SK-N-SH treated with all-trans-retinoic acid at 6 μM for 48 hours (cell line): ENCODE results near the gene PGM2.

Experiments
- ATAC-seq: fragments of 200-7000 bp; cut with Tn5 transposase; 3 replicates; pipeline ENCODE4 v1.9.1; 2020; ENCODE audit warnings: mild to moderate bottlenecking, moderate library complexity
- ARNTL ChIP-seq: fragments of 450-650 bp; formaldehyde crosslinking; IDR thresholded peaks from 2 replicates; pipeline ENCODE4 v1.5.0; 2020; ENCODE audit warnings: low read depth, mild to moderate bottlenecking, moderate library complexity, borderline replicate concordance
- BACH2 ChIP-seq: fragments of 250-450 bp; sonication (Bioruptor Pico); IDR thresholded peaks from 2 replicates; pipeline ENCODE4 v1.9.0; 2021; ENCODE audit warnings: mild to moderate bottlenecking, borderline replicate concordance
- CSDC2 ChIP-seq: fragments of 250-450 bp; sonication (Bioruptor Pico); IDR thresholded peaks from 2 replicates; pipeline ENCODE4 v1.5.0; 2020; ENCODE audit warnings: mild to moderate bottlenecking, moderate library complexity
- ESRRG ChIP-seq: fragments of 250-450 bp; sonication (Bioruptor Pico); IDR thresholded peaks from 2 replicates; pipeline ENCODE4 v1.6.1; 2021; ENCODE audit warnings: mild to moderate bottlenecking
- GLIS3 ChIP-seq: fragments of 250-450 bp; sonication (Bioruptor Pico); IDR thresholded peaks from 2 replicates; pipeline ENCODE4 v1.5.0; 2020; ENCODE audit warnings: mild to moderate bottlenecking, moderate library complexity
- ISL1 ChIP-seq: fragments of 250-450 bp; sonication (Bioruptor Pico); IDR thresholded peaks from 2 replicates; pipeline ENCODE4 v2.1.2; 2022; ENCODE audit warnings: mild to moderate bottlenecking, moderate library complexity
- OSR1 ChIP-seq: fragments of 250-450 bp; sonication (Bioruptor Pico); IDR thresholded peaks from 2 replicates; pipeline ENCODE4 v1.8.0; 2022; ENCODE audit warnings: moderate library complexity, mild to moderate bottlenecking, inconsistent platforms
- PPARA ChIP-seq: fragments of 250-450 bp; sonication (Bioruptor Pico); IDR thresholded peaks from 2 replicates; pipeline ENCODE4 v1.5.0; 2020; ENCODE audit warnings: mild to moderate bottlenecking, borderline replicate concordance
- RARB ChIP-seq: fragments of 250-450 bp; sonication (Bioruptor Pico); IDR thresholded peaks from 2 replicates; pipeline ENCODE4 v1.8.0; 2021; ENCODE audit warnings: mild to moderate bottlenecking, moderate library complexity
- SNAI2 ChIP-seq: fragments of 250-450 bp; sonication (Bioruptor Pico); IDR thresholded peaks from 2 replicates; pipeline ENCODE4 v1.5.0; 2020; ENCODE audit warnings: mild to moderate bottlenecking, moderate library complexity
- TCF4 ChIP-seq: fragments of 250-450 bp; sonication (Bioruptor Pico); IDR thresholded peaks from 2 replicates; pipeline ENCODE4 v1.8.0; 2021; ENCODE audit warnings: mild to moderate bottlenecking, moderate library complexity, borderline replicate concordance
- ZC3H10 ChIP-seq: fragments of 250-450 bp; sonication (Bioruptor Pico); IDR thresholded peaks from 2 replicates; pipeline ENCODE4 v1.5.1; 2021; ENCODE audit warnings: mild to moderate bottlenecking, moderate library complexity
- ZFP3 ChIP-seq: fragments of 250-450 bp; sonication (Bioruptor Pico); IDR thresholded peaks from 2 replicates; pipeline ENCODE4 v1.5.0; 2020; ENCODE audit warnings: mild to moderate bottlenecking, moderate library complexity
- ZFP30 ChIP-seq: fragments of 450-650 bp; formaldehyde crosslinking; IDR thresholded peaks from 2 replicates; pipeline ENCODE4 v1.5.0; 2022; ENCODE audit warnings: mild to moderate bottlenecking, moderate library complexity
- ZNF565 ChIP-seq: fragments of 450-650 bp; formaldehyde crosslinking; conservative IDR thresholded peaks from 2 replicates; pipeline ENCODE4 v1.5.0; 2020; ENCODE audit warnings: low read depth, mild to moderate bottlenecking, moderate library complexity
- ZNF8 ChIP-seq: fragments of 450-650 bp; formaldehyde crosslinking; IDR thresholded peaks from 2 replicates; pipeline ENCODE4 v1.5.0; 2020; ENCODE audit warnings: mild to moderate bottlenecking, moderate library complexity
- TF ChIP-seq, protein P1 (sequence below): fragments of 250-450 bp; sonication (Bioruptor Pico); IDR thresholded peaks from 2 replicates; pipeline ENCODE4 v1.8.0; 2020; ENCODE audit warnings: mild to moderate bottlenecking, moderate library complexity, borderline replicate concordance
- TF ChIP-seq, protein P2 (sequence below): fragments of 250-450 bp; sonication (Bioruptor Pico); IDR thresholded peaks from 2 replicates; pipeline ENCODE4 v1.5.1; 2020; ENCODE audit warnings: low read depth, mild to moderate bottlenecking, moderate library complexity
- TF ChIP-seq, protein P3 (sequence below): fragments of 250-450 bp; sonication (Bioruptor Pico); IDR thresholded peaks from 2 replicates; pipeline ENCODE4 v1.5.1; 2021; ENCODE audit warnings: mild to moderate bottlenecking, moderate library complexity
- TF ChIP-seq, protein P4 (sequence below): fragments of 250-450 bp; sonication (Bioruptor Pico); IDR thresholded peaks from 2 replicates; pipeline ENCODE4 v1.8.0; 2021; ENCODE audit warnings: low read depth, mild to moderate bottlenecking, moderate library complexity, borderline replicate concordance

The PGM2 gene

DNA sequence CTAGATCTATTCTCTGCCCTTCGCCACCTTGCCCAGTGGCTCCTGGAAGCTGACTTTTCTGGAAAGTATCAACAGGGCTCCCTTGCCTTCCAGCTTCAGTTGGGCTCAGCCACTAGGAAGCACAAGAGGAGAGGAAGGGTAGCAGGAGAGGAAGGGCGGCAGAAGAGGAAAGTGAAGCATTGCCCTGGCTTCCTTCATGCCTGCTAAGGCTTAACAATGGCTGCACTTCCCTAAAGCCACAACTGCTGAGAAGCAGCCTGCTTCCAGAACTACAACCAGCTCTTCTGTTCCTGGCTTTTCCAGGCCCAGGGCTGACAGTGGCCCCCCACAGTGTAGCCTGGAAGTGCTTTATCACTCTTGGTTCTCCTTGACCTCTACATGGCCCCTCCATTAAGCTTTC, 29.1 kb upstream of the PGM2 start:
- TF ChIP-seq, protein P1, sequence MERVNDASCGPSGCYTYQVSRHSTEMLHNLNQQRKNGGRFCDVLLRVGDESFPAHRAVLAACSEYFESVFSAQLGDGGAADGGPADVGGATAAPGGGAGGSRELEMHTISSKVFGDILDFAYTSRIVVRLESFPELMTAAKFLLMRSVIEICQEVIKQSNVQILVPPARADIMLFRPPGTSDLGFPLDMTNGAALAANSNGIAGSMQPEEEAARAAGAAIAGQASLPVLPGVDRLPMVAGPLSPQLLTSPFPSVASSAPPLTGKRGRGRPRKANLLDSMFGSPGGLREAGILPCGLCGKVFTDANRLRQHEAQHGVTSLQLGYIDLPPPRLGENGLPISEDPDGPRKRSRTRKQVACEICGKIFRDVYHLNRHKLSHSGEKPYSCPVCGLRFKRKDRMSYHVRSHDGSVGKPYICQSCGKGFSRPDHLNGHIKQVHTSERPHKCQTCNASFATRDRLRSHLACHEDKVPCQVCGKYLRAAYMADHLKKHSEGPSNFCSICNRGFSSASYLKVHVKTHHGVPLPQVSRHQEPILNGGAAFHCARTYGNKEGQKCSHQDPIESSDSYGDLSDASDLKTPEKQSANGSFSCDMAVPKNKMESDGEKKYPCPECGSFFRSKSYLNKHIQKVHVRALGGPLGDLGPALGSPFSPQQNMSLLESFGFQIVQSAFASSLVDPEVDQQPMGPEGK = no peak
- TF ChIP-seq ARNTL (no peak), ZFP30 (no peak), BACH2 (CRISPR knock-in tag) (no peak)
- no peak for ATAC-seq

DNA sequence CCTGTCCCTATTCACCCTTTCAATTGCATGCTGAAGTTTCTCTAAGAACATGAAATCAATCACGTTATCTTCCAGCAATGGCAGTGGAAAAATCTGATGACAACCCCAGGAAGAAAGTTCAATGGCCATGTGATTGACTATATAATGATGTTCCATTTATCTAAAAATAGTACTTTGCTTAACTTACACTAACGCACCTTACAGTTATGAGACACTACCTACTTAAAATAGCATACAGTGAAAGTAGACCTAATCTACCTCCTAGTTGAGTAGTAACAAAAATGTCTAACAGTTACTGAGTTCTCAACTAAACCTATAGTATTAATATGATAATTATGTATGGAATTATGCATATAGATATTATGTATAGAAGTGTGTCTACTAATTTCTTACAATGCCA, 28.6 kb upstream of the PGM2 start:
- TF ChIP-seq ZNF8 (CRISPR knock-in tag) (no peak), RARB (CRISPR knock-in tag) (no peak), ZFP3 (CRISPR knock-in tag) (no peak), ZC3H10 (CRISPR knock-in tag) (no peak), ARNTL (no peak), ISL1 (CRISPR knock-in tag) (no peak), GLIS3 (no peak), CSDC2 (no peak), ZNF565 (CRISPR knock-in tag) (no peak)
- TF ChIP-seq, protein P1 = no peak
- TF ChIP-seq, protein P2, sequence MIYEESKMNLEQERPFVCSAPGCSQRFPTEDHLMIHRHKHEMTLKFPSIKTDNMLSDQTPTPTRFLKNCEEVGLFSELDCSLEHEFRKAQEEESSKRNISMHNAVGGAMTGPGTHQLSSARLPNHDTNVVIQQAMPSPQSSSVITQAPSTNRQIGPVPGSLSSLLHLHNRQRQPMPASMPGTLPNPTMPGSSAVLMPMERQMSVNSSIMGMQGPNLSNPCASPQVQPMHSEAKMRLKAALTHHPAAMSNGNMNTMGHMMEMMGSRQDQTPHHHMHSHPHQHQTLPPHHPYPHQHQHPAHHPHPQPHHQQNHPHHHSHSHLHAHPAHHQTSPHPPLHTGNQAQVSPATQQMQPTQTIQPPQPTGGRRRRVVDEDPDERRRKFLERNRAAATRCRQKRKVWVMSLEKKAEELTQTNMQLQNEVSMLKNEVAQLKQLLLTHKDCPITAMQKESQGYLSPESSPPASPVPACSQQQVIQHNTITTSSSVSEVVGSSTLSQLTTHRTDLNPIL (CRISPR knock-in tag) = no peak
- TF ChIP-seq, protein P3, sequence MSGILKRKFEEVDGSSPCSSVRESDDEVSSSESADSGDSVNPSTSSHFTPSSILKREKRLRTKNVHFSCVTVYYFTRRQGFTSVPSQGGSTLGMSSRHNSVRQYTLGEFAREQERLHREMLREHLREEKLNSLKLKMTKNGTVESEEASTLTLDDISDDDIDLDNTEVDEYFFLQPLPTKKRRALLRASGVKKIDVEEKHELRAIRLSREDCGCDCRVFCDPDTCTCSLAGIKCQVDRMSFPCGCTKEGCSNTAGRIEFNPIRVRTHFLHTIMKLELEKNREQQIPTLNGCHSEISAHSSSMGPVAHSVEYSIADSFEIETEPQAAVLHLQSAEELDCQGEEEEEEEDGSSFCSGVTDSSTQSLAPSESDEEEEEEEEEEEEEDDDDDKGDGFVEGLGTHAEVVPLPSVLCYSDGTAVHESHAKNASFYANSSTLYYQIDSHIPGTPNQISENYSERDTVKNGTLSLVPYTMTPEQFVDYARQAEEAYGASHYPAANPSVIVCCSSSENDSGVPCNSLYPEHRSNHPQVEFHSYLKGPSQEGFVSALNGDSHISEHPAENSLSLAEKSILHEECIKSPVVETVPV = no peak
- TF ChIP-seq, protein P4, sequence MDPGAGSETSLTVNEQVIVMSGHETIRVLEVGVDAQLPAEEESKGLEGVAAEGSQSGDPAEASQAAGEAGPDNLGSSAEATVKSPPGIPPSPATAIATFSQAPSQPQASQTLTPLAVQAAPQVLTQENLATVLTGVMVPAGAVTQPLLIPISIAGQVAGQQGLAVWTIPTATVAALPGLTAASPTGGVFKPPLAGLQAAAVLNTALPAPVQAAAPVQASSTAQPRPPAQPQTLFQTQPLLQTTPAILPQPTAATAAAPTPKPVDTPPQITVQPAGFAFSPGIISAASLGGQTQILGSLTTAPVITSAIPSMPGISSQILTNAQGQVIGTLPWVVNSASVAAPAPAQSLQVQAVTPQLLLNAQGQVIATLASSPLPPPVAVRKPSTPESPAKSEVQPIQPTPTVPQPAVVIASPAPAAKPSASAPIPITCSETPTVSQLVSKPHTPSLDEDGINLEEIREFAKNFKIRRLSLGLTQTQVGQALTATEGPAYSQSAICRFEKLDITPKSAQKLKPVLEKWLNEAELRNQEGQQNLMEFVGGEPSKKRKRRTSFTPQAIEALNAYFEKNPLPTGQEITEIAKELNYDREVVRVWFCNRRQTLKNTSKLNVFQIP (CRISPR knock-in tag) = no peak
- no peak for ATAC-seq

DNA sequence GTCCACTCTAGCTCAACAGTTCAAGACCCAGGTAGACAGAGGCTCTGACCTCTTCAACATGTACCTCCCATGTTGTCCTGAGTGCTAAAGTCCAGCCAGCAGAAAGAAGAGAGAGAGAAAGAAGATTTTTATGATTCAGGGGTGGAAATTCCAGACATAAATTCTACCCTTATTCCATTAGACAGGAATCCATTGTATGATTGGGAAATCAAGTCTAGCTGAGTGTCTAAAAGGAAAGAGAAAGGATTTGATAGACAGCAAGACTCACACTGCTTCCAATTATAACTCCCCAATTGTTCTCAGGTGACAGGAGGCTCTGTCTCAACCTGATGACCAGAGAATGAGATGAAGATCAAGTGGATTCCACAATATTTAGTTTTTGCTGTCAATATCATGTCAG, 27.9 kb upstream of the PGM2 start:
- TF ChIP-seq SNAI2 (CRISPR knock-in tag) = no peak
- TF ChIP-seq, protein P3 = no peak
- TF ChIP-seq PPARA (CRISPR knock-in tag) = no peak
- TF ChIP-seq ESRRG (CRISPR knock-in tag) = no peak
- TF ChIP-seq OSR1 = no peak
- TF ChIP-seq TCF4 (CRISPR knock-in tag) = no peak
- TF ChIP-seq ZNF8 (CRISPR knock-in tag) = no peak
- no peak for ATAC-seq

DNA sequence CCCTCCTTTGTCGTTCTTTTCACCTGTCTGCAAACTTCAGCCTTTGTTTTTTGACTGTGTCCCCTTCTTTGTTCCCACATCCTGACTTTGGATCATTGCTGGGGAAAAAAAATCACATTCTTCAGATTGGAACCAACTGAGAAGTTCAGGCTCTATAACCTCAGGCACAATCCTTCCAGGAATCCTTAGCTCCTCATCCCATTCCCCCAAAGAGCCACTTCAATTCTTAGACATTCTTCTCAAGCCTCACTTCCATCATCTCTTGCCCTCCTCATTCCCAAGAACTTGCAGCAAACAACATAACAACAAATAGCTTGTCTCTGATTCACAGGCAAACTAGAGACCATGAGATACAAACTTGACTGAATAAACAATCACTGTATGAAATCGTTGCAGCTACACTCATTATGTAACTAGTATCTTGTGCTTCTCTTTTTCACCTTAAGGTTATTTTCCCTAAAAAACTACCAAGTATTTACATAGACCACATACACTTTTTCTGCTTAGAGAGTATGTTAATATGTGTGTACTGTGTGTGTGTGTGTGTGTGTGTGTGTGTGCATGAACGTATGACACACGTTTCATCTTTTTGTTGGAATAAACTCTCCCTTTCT, 26.4 kb upstream of the PGM2 start:
- ATAC-seq = no peak
- no peak for TF ChIP-seq BACH2 (CRISPR knock-in tag)
- no peak for TF ChIP-seq TCF4 (CRISPR knock-in tag)
- TF ChIP-seq, protein P2 (CRISPR knock-in tag) = no peak
- TF ChIP-seq ISL1 (CRISPR knock-in tag) = no peak
- TF ChIP-seq, protein P4 (CRISPR knock-in tag) = no peak
- TF ChIP-seq, protein P3 = no peak
- TF ChIP-seq ZFP30 = no peak
- no peak for TF ChIP-seq GLIS3
- no peak for TF ChIP-seq ZNF565 (CRISPR knock-in tag)
- TF ChIP-seq ESRRG (CRISPR knock-in tag) = no peak
- TF ChIP-seq ZC3H10 (CRISPR knock-in tag) = no peak
- TF ChIP-seq ZFP3 (CRISPR knock-in tag) = no peak
